Keratinocyte (primary cell): ENCODE results near the gene C22orf39.

ENCODE experiments used
- CTCF ChIP-seq, 3 experiments: IDR thresholded peaks in 1 of 3; conservative IDR thresholded peaks in 1 of 3; optimal IDR thresholded peaks in 1 of 3; 2 replicates in 2 of 3; 3 replicates in 1 of 3; pipeline versions ENCODE3 to v1.5.1; 2011; ENCODE audit warnings: low read length in 3 of 3, mild to moderate bottlenecking in 3 of 3, moderate library complexity in 2 of 3, control low read depth in 1 of 3, inconsistent platforms in 1 of 3; ENCODE audit not compliant: insufficient read depth in 2 of 3; ENCODE audit errors: extremely low read depth in 1 of 3
- EZH2 ChIP-seq: IDR thresholded peaks from one replicate; pipeline ENCODE4 v1.6.1; 2012; ENCODE audit warnings: inconsistent platforms, mild to moderate bottlenecking, low read length, moderate library complexity

GRCh38 chr22:19397734-19398104 is 49.8 kb downstream of the C22orf39 start:
- TF ChIP-seq EZH2, result no peak
- no peak for TF ChIP-seq CTCF (optimal IDR thresholded peaks at IDR 0.05 in 1 of 3, IDR thresholded peaks at IDR 0.05 in 1 of 3, conservative IDR thresholded peaks at IDR 0.05 in 1 of 3; ENCODE audit: extremely low read depth in 1 of 3, insufficient read depth in 2 of 3, low read length in 3 of 3)
